Endometrial microvascular endothelial cells (primary cell): ENCODE measurements around the gene PLXDC1. TPM values are rescaled to one million over a fixed set of nuclear protein-coding genes. Genes with fewer than 3 reads are reported as not detected.

ENCODE experiments used
- in situ Hi-C: cut with HindIII; loops from 2 replicates; pipeline ENCODE4 v1.10.0; 2017; ENCODE audit warnings: low sequenced_read_pairs, low pct_unique_long_range_greater_than_20kb; ENCODE audit errors: inconsistent ontology term
- total RNA-seq: library from RNA; depleted of rRNA; stranded (reverse); fragments of >200 nt; gene quantifications from one replicate; pipeline ENCODE4 v1.2.3, GENCODE V29; 2015; ENCODE audit errors: inconsistent ontology term

Gene PLXDC1
- total RNA-seq, 1 donor from 2014 or later, result not detected

DNA sequence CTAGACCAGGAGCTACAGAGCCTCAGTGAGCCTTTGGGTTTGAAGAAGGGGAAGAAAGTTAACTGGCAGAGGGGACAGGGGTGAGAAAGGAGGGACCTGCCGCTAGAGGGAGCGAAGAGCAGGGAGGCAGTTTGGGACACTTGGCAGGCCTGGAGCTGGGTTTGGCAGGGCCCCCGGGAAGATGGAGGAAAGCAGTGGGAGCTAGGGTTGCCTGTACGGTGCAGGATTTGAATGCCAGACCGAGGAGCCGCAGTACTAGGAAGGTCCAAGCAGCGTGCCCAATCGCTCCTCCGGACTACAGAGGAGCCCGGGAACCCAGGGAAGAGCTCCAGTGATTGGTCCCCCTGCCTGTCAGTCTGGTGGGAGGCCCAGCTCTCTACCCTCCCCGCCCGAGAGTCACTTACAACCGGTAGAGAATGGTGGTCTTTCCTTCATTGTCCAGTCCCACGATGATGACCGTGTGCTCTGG lies 13.3 kb upstream of the PLXDC1 start:
- in situ Hi-C loops, result no loop called here

DNA sequence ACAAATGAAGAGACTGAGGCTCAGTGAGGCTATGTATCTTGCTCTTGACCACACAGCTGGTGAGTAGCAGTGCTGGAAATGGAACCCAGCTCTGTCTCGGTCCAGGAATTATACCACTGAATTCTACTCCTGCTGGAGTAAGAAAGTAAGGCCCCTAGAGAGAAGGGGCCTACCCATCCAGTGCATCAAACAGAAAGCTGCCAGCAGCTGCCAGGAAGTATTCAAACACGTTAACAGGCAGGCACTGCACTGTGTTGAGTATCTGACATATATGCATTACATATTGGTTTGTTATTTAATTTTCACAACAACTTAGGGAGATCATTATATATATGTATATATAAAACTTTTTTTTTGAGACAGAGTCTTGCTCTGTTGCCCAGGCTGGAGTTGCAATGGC lies 10.5 kb upstream of the PLXDC1 start:
- in situ Hi-C loops, result no loop called here

DNA sequence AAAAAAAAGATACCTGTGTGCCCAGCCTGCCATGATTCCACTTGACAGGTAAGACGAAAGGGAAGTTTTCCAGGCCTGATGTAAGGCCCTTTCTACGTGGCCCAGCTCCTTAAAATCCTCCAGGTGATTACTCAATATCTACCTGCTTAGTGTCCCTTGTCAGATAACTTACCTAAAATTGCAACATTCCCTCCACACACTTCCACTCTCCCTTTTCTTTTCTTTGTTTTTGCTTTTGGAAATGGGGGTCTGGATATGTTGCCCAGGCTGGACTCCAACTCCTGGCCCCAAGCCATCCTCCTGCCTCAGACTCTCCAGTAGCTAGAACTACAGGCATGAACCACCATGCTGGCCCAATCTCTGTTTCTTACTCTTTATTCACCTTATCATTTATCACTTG lies 7.2 kb upstream of the PLXDC1 start:
- in situ Hi-C loops, result no loop called here

DNA sequence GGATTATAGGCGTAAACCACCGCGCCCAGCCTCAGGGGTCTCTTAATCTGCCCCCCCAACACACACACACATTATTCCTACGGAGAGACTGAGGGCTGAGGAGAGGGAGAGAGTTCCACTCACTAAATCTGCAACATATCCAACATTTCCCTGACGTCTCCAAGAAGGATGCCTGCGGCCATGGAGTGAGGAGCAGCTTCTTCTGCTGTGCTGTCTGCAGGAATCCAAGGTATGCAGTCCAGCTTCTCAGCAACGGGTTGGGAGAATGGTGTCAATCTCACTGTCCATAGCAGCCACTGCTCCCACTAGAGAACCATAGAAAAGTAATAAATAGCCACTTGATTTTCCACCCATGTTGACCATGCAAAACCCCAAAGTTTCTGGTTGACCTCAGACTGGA lies 5.1 kb upstream of the PLXDC1 start:
- in situ Hi-C loops, result no loop called here

DNA sequence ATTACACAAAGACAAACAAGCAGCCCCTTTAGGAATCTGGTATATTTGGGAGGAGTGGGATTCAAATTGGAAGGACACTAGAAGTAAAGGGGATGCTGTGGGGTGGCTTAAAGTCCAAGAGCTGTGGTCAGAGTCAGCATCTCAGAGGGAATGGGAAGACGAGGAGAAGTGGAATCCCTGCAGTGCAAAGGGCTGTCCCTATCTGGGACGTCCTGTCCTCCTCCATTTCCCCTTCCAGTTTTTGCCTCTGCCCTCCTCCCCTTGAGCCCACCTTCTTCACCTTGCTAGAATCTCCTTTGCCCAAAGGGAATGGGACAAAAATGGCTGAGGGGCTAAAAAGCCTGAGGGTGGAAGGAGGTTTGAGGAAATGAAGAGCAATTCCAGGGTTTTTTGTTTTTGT lies 4.2 kb upstream of the PLXDC1 start:
- in situ Hi-C loops, result no loop called here

DNA sequence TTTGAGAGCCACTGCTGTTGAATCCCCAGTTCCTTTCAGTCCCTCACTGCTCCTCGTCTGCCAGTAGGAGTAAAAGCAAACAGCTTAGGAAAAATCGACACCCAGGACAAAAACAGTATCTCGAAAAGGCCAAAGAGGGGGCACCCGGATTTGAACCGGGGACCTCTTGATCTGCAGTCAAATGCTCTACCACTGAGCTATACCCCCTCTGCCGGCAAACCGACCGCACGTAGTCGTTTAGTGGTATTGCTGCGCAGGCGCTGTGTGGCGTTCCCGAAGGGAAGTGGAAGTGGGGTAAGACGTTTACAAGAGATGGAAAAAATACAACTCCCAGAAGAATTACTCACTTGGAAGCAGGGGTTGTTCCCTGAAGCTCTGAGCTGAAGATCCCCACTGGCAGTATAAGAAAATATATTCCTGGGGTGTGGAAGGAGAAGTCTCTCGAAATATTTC lies 2.2 kb upstream of the PLXDC1 start:
- in situ Hi-C loops, result no loop called here

DNA sequence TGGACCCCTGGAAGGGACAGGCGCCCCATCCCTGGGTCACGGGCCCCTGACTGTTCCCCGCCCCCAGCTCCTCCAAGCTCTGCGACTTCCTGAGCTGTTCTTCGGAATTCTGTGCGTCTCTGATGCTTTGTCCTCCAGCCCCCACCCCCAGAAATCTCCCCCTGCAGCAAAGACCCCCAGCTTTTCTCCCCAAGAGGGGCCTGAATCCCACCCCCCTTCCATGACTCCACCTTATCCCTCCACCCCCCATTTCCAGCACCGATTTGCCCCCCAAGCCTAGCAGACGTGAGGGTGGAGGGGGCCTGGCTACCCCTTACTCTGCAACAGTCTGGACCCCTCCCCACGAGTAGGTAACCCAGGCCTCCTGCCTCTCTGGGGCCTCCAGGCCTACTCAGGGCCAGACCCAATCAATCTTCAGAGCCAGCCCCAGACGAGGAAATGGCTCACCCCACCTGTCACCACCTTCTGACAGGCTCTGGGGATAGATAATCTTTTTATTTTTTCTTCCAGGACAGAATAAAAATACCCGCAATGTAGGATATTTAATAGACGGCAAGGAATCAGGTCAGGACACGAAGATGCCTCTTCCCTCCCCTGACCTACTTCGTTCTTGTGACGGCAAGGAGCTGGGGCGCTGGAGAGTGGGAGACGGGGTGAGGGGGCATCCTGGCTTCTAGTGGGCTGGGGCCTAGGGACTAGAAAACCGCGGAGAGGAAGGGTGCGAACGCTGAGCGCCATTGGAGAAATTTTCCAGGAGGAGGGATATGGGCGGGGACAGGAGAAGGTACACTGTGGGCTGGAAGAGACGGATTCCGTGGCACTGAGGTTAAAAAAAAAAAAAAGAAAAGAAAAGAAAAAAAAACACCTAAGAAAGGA lies 744 bp upstream of the PLXDC1 start:
- in situ Hi-C loops, result no loop called here

DNA sequence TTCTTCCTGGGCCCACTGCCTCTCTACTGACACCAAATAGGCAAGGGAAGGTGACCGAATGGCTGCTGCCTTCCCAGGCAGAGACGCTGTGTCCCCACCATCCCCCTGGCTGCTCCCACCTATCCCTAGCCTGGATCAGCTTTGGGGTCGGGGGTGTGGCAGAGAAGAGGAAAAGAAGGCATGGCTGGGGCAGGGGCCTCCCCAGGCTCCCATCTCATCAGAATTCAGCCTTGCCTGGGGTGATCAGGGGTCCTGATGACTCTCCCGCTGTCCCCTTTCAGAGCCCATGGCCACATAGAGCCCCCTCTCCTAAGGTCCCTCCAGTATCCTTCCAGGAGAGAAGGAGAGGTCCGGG lies 665 bp downstream of the PLXDC1 start:
- in situ Hi-C loops, result no loop called here

DNA sequence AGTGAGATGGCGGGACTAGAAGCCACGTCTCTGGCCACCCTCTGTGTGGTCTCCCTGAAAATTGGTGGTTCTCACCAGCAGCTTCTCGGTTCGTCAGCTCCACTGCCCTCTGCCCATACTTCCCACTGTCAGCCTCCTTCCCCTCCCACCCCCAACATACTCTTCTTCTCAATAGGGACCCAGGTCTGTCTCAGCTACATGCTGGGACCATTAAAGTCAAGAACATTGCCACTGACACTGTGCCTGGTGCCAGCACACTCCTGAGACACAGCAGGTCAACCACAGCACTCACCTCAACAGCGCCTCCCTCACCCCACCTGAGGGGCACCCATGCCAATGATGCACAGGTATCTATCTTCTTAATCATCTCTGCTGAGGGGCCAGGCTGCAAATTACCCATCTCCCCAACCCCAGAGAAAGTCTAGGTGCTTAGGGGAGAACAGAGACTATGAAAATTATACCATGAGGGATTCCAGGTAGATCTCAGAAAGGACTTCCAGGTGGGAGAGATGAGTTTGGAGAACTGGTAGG lies 1.3 kb downstream of the PLXDC1 start:
- in situ Hi-C loops, result no loop called here

DNA sequence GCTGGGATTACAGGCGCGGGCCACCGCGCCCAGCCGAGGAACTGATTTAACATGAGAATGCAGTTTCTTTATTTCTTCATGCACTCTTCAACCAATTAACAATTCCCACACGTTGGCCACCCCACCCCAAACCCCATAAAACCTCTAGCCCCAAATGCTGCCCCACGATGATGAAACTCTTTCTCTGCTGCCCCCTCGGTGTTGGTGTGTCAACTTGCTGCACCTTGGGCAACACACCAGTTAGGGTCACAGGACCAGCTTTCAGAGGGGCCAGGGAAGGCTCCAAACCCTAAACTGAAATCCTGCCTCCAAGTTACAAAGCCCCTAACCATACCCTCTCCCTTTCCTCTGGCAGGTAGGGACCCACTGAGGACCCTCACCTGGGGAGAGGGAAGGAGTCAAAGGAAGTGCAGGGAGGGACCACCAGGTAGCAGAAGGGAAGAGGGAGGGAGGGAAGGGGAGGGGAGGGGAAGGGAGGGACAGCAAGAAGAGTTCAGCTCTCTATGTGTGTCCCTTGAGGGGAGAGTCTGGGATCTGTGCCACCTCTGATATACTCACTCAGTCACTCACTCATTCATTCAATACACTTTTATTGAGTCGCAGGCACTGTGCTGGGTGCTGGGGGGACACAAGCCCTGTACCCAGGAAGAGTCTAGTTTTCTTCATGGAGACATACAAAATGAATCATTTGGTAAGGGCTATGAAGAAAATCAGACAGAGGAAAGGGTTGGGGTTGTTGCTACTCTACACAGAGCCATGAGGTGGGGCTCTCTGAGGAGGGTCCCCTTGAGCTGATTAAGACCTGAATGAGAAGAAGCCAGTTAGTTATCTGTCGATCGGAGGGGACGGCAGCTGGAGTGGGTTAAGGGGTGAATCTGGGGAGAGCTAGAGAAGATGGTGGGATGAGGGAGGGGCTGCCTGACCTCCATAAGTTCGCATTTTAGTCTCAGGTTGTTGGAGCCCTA lies 3.9 kb downstream of the PLXDC1 start:
- in situ Hi-C loops, result no loop called here

DNA sequence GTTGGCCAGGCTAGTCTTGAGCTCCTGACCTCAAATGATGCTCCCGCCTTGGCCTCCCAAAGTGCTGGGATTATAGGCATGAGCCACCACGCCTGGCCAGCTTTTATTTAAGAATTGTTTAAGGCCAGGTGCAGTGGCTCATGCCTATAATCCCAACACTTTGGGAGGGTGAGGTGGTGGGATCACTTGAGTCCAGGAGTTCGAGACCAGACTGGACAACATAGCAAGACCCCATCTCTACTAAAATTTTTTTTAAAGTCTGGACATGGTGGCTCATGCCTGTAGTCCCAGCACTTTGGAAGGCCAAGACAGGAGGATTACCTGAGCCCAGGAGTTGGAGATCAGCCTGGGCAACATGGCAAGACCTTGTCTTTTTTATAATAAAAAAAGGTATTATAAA lies 5.2 kb downstream of the PLXDC1 start:
- in situ Hi-C loops, result no loop called here

DNA sequence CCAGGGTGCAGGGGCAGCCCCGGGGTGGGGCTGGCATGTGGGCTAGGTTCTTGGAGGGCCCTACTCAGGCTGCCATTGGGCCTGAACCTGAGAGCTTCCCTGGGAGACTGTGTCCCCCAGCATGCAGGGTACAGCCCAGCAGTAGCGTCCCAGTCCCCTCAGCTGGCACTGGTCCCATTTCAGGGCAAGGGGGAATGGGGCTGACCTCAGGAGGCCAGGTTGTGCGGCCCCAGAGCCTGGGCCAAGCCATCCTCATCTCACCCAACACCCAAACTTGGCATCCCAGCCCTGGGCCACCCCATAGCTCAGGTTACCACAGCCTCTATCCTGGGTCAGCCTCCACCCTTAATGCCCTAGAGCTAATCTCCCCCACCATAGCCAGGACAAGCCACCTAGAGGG lies 6.3 kb downstream of the PLXDC1 start:
- in situ Hi-C loops, result no loop called here

DNA sequence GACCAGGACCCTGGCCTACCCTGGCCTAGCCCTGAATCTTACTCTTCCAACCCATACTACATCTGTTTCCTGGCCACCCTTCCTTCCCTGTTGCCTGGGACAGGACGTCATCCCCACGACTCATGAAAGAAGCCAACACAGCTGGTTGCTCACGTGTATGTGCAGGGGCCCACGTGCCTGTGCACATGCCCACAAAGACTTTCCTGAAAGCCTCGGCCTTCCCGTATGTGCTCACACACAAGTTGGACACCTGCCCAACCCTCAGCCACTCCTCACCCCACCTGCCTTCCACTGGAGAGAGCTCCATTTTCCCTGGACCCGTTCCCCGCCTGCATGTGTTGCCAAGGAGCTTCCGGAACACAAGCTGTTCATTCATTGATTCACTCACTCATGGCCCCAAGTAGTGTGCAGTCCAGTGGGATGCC lies 7.0 kb downstream of the PLXDC1 start:
- in situ Hi-C loops, result no loop called here

DNA sequence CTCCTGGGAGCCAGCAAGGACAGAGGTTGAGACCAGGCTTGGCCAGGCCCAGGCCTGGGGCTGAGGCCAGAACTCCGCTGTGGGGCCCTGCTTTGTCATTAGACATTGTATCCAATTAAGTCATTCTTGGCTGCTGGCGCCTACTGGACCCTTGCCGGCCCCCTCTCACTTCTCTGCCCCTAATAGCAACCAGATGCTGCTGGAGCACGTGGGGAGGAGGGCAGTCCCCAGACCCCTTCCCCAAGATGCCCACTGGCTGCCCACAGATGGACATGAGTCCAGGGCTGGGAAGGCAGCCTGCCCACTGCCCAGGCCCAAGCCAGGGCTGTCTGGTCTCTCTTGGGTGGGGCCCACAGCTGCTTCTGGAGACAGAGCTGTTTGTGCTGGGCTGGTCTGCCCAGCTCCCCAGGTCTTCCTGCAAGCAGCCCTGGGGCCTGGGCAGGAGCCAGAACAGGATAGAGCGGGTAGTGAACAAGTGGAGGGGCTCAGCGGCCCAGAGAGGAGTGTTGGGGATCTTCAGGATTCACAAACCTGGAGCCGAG lies 7.8 kb downstream of the PLXDC1 start:
- in situ Hi-C loops, result no loop called here

DNA sequence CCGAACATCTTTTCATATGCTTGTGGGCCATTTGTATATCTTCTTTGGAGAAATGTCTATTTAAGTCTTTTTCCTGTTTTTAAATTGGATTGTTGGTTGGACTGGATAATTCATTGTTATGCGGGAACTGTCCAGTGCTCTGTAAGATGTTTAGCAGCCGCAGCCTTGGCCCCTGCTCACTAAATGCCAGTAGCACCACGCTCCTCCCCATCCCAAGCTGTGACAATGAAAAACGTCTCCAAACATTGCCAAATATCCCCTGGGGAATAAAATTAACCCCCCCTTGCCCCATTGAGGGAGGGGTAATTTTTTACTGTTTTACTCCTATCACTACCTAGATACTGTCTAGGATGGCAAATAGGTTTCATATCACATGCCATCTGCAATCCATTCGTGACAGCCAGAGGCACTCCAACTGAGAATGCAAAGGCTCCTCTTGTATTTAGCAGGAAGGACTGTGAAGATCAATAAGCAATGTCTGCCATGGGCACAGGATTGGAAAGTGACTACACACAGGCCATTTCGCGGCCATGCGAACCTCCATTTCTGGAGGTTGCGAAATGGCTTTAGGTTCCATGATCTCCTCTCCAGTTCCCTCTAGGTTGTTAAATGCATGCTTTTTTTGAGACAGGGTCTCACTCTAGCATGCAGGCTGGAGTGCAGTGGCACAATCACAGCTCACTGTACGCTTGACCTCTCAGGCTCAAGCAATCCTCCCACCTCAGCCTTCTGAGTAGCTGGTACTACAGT lies 9.3 kb downstream of the PLXDC1 start:
- in situ Hi-C loops, result no loop called here

DNA sequence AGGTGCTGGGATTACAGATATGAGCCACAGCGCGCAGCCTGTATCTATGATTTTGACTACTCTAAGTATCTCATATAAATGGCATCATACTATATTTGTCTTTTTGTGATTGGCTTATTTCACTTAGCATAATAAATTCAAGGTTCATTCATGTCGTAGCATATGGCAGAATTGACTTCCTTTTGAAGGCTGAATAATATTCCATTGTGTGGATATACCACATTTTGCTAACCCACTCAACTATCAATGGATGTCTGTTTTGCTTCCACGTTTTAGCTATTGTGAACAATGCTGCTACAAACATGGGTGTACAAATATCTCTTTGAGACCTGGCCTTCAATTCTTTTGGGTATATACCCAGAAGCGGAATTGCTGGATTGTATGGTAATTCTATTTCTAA lies 10.1 kb downstream of the PLXDC1 start:
- in situ Hi-C loops, result no loop called here

DNA sequence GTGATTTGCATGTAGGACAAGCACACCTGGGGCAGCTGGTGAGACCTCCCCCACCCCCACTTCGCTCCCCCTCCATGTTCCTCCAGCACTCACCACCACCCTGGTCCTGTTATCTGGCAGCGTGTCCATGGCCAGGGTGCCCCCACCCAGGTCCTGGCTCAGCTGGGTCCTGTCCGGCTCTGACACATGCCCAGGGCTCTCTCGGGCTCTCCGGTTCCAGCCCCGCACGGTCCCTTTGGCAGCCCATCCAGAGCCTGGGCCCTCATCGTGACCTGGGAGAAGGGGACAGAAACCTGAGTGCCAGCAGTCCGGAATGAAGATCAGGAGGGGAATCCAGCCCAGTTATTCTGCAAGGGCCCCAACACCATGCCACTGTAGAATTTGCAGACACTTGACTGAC lies 11.9 kb downstream of the PLXDC1 start:
- in situ Hi-C loops, result no loop called here

DNA sequence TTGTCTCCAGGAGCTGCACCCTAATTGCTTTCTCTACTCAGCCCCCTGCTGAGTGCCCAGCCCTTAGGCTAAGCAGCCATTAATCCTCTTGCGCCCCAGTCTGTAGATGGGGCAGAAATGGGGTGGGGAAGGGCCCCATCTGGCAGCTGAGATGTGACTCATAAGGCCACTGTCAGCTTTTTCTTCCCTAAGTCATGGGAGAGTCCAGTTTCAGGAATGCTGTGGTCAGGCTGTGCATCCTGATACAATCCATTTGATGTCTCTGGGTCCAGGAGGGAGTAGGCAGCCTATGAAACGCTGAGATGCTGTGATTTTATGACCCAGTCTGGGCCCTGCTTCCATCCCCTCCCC lies 12.3 kb downstream of the PLXDC1 start:
- in situ Hi-C loops, result no loop called here
